ENCODE measurements around the gene BACE2.

Gene BACE2

GRCh38 chr21:41137889-41138288 is 30.1 kb upstream of the BACE2 start (continued):
- TF ChIP-seq RBAK (tag by site-specific recombination; IDR thresholded peaks at IDR 0.05) (no peak), HOXC10 (CRISPR knock-in tag; IDR thresholded peaks at IDR 0.05) (no peak), ZNF394 (tag by site-specific recombination; IDR thresholded peaks at IDR 0.05; ENCODE audit: borderline replicate concordance) (no peak)

- TF ChIP-seq ZNF248 (tag by site-specific recombination; IDR thresholded peaks at IDR 0.05) (no peak), CTCF (tag by site-specific recombination; IDR thresholded peaks at IDR 0.05) (no peak), GLIS1 (tag by site-specific recombination; IDR thresholded peaks at IDR 0.05) (no peak), ZNF548 (tag by site-specific recombination; IDR thresholded peaks at IDR 0.05) (no peak), GLIS2 (tag by site-specific recombination; IDR thresholded peaks at IDR 0.05) (no peak), YY2 (tag by site-specific recombination; IDR thresholded peaks at IDR 0.05) (no peak)
- TF ChIP-seq, protein P1, sequence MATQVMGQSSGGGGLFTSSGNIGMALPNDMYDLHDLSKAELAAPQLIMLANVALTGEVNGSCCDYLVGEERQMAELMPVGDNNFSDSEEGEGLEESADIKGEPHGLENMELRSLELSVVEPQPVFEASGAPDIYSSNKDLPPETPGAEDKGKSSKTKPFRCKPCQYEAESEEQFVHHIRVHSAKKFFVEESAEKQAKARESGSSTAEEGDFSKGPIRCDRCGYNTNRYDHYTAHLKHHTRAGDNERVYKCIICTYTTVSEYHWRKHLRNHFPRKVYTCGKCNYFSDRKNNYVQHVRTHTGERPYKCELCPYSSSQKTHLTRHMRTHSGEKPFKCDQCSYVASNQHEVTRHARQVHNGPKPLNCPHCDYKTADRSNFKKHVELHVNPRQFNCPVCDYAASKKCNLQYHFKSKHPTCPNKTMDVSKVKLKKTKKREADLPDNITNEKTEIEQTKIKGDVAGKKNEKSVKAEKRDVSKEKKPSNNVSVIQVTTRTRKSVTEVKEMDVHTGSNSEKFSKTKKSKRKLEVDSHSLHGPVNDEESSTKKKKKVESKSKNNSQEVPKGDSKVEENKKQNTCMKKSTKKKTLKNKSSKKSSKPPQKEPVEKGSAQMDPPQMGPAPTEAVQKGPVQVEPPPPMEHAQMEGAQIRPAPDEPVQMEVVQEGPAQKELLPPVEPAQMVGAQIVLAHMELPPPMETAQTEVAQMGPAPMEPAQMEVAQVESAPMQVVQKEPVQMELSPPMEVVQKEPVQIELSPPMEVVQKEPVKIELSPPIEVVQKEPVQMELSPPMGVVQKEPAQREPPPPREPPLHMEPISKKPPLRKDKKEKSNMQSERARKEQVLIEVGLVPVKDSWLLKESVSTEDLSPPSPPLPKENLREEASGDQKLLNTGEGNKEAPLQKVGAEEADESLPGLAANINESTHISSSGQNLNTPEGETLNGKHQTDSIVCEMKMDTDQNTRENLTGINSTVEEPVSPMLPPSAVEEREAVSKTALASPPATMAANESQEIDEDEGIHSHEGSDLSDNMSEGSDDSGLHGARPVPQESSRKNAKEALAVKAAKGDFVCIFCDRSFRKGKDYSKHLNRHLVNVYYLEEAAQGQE (tag by site-specific recombination; IDR thresholded peaks at IDR 0.05) = no peak
- Histone ChIP-seq H3K9me3 (ENCODE audit: control insufficient read depth, insufficient read depth, low read depth, low read length) (no peaks in the 10 kb centered on the region), H3K4me3 (ENCODE audit: low read depth, low read length) (no peak overlapping the region), H3K27ac (ENCODE audit: extremely low read depth, low read depth, low read length) (no peak overlapping the region), H3K4me1 (ENCODE audit: control insufficient read depth, insufficient read depth, low read length) (no peaks in the 10 kb centered on the region), H3K36me3 (ENCODE audit: control insufficient read depth in 2 of 2, insufficient read depth in 1 of 2, low read length in 2 of 2) (no peaks in the 10 kb centered on the region)
- ChIA-PET POLR2A (no interaction called here), CTCF (interaction anchor here (0.6 to 7.5 kb wide), 2 partner anchors 16 to 1018 kb away, joined by 3 to 101 read pairs; no protein-coding TSS in a partner anchor)
These were observed 29.2 kb upstream of the BACE2 start for GRCh38 chr21:41138711-41139110.

DNA sequence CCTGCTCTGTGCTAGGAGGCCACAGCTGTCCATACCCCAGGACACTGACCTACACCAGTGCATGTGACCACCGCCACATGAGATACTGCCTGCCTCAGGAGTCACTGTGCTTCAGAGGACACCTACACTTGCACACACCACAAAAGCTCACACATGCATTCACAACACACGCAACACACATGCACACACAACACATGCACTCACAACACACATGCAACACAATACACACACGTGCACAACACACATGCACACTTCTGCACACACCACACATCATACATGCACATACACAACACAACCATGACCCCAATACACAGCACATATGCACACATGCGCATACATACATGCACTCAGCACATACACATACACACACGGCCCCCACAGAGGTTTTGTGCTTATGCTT is 28.7 kb upstream of the BACE2 start:
- Histone ChIP-seq H3K36me3 (ENCODE audit: control insufficient read depth in 2 of 2, insufficient read depth in 1 of 2, low read length in 2 of 2) (no peaks in the 10 kb centered on the region), H3K27ac (ENCODE audit: extremely low read depth, low read depth, low read length) (no peak overlapping the region), H3K9me3 (ENCODE audit: control insufficient read depth, insufficient read depth, low read depth, low read length) (no peaks in the 10 kb centered on the region), H3K4me1 (ENCODE audit: control insufficient read depth, insufficient read depth, low read length) (no peaks in the 10 kb centered on the region), H3K4me3 (ENCODE audit: low read depth, low read length) (no peak overlapping the region)
- ChIA-PET POLR2A (no interaction called here), CTCF (interaction anchor here (7.5 kb wide), 1 partner anchor 16 kb away, joined by 101 read pairs; no protein-coding TSS in a partner anchor)
- 0 out of 2 replicates have a peak, but pooled peaks have one; percentile 91 for TF ChIP-seq ZNF48 (tag by site-specific recombination; IDR thresholded peaks at IDR 0.05)
- no peak for TF ChIP-seq ZNF514 (tag by site-specific recombination; IDR thresholded peaks at IDR 0.05)
- TF ChIP-seq, protein P2, sequence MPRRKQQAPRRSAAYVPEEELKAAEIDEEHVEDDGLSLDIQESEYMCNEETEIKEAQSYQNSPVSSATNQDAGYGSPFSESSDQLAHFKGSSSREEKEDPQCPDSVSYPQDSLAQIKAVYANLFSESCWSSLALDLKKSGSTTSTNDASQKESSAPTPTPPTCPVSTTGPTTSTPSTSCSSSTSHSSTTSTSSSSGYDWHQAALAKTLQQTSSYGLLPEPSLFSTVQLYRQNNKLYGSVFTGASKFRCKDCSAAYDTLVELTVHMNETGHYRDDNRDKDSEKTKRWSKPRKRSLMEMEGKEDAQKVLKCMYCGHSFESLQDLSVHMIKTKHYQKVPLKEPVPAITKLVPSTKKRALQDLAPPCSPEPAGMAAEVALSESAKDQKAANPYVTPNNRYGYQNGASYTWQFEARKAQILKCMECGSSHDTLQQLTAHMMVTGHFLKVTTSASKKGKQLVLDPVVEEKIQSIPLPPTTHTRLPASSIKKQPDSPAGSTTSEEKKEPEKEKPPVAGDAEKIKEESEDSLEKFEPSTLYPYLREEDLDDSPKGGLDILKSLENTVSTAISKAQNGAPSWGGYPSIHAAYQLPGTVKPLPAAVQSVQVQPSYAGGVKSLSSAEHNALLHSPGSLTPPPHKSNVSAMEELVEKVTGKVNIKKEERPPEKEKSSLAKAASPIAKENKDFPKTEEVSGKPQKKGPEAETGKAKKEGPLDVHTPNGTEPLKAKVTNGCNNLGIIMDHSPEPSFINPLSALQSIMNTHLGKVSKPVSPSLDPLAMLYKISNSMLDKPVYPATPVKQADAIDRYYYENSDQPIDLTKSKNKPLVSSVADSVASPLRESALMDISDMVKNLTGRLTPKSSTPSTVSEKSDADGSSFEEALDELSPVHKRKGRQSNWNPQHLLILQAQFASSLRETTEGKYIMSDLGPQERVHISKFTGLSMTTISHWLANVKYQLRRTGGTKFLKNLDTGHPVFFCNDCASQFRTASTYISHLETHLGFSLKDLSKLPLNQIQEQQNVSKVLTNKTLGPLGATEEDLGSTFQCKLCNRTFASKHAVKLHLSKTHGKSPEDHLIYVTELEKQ (tag by site-specific recombination; IDR thresholded peaks at IDR 0.05; ENCODE audit: borderline replicate concordance) = no peak
- TF ChIP-seq ZNF626 (tag by site-specific recombination; IDR thresholded peaks at IDR 0.05) = no peak
- no peak for TF ChIP-seq ZBTB6 (tag by site-specific recombination; IDR thresholded peaks at IDR 0.05)
- TF ChIP-seq ZBTB49 (tag by site-specific recombination; IDR thresholded peaks at IDR 0.05; ENCODE audit: low read depth) = no peak
- TF ChIP-seq ZBTB8A (tag by site-specific recombination; IDR thresholded peaks at IDR 0.05) = no peak
- 0 out of 2 replicates have a peak, but pooled peaks have one; percentile 36 for TF ChIP-seq ZNF571 (tag by site-specific recombination; IDR thresholded peaks at IDR 0.05)
- no peak for TF ChIP-seq MEIS1 (CRISPR knock-in tag; IDR thresholded peaks at IDR 0.05; ENCODE audit: borderline replicate concordance)
- TF ChIP-seq, protein P3, sequence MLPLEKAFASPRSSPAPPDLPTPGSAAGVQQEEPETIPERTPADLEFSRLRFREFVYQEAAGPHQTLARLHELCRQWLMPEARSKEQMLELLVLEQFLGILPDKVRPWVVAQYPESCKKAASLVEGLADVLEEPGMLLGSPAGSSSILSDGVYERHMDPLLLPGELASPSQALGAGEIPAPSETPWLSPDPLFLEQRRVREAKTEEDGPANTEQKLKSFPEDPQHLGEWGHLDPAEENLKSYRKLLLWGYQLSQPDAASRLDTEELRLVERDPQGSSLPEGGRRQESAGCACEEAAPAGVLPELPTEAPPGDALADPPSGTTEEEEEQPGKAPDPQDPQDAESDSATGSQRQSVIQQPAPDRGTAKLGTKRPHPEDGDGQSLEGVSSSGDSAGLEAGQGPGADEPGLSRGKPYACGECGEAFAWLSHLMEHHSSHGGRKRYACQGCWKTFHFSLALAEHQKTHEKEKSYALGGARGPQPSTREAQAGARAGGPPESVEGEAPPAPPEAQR (tag by site-specific recombination; IDR thresholded peaks at IDR 0.05) = no peak
